A549 (cell line): ENCODE results near the gene SHANK2.

Experiments used
- CBX8 ChIP-seq: fragments of 200-600 bp; sonication (generic); IDR thresholded peaks from 2 replicates; pipeline ENCODE4 v1.6.1; 2016
- EP300 ChIP-seq, 2 experiments: fragments of >200 bp; sonication (Bioruptor Twin); formaldehyde crosslinking; IDR thresholded peaks; 2 replicates in 1 of 2; 3 replicates in 1 of 2; pipeline ENCODE4 v1.6.1; 2016 to 2017
- JUN ChIP-seq, 2 experiments: fragments of >200 bp; sonication (Bioruptor Twin); formaldehyde crosslinking; IDR thresholded peaks; 2 replicates in 1 of 2; 3 replicates in 1 of 2; pipeline ENCODE4 v1.6.1; 2016 to 2017
- KDM1A ChIP-seq: fragments of 200-600 bp; sonication (generic); IDR thresholded peaks from 2 replicates; pipeline ENCODE4 v1.6.1; 2016; ENCODE audit warnings: low read depth, mild to moderate bottlenecking
- KDM5A ChIP-seq: fragments of 200-600 bp; sonication (generic); IDR thresholded peaks from 2 replicates; pipeline ENCODE4 v1.6.1; 2016; ENCODE audit warnings: antibody characterized with exemption, mild to moderate bottlenecking
- MAZ ChIP-seq: fragments of 150-350 bp; IDR thresholded peaks from 2 replicates; pipeline ENCODE4 v1.6.1; 2014; ENCODE audit warnings: antibody characterized with exemption, low read depth, low read length, borderline replicate concordance
- POLR2A ChIP-seq: IDR thresholded peaks from 2 replicates; pipeline ENCODE4 v1.6.1; 2012; ENCODE audit warnings: mild to moderate bottlenecking, low read length
- RAD21 ChIP-seq, 2 experiments: fragments of >200 bp in 1 of 2; sonication (Bioruptor Twin) in 1 of 2; formaldehyde crosslinking in 1 of 2; IDR thresholded peaks in 1 of 2; conservative IDR thresholded peaks in 1 of 2; 2 replicates in 1 of 2; 3 replicates in 1 of 2; pipeline ENCODE4 v1.6.1; 2012 to 2018; ENCODE audit warnings: inconsistent platforms in 1 of 2
- TF ChIP-seq, protein P1 (sequence below): fragments of 200-600 bp; sonication (generic); IDR thresholded peaks from 2 replicates; pipeline ENCODE4 v1.6.1; 2016; ENCODE audit warnings: antibody characterized with exemption, mild to moderate bottlenecking, moderate library complexity
- TF ChIP-seq, protein P2 (sequence below): fragments of >200 bp; sonication (Bioruptor Twin); formaldehyde crosslinking; IDR thresholded peaks from 3 replicates; pipeline ENCODE4 v1.5.1; 2016

DNA sequence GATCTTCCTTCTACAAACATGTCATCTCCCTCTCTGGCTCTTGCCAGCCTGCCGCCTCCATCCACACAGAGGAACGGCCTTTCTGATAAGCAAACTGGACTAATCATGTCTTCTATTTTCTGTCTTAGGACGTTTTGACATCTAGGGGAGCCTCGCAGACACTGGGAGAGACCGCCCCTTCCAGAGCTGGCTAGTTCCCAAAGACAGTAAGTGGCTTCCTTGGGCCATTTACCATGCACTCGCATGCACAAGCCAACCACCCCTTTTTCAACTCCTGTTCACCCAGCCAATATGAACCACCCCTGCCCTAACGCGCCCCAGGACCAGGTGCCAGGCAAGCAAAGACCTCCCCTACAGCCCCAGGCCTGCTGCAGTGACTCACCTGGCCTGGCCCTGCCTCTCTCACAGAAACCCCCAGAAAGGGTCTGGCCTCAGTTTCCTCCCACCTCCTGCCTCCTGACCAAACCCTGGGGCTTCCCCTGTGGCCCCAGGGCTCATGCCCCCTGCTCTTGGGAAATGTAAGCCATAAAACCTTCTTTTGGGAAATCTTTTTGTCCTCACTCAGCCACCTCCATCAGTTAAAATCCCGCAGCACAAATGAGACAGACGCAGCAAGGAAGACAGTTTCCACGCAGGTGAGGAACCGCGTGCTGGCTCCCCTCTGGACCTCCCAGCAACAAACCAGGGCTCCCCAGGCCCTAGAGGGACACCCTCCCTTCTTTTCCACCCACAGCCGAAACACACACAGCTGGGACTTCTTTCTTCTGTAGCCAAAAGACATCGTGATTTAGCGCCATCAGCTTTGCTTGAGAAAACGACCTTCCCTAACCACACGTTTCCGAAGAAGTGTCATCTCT, 38.5 kb downstream of the SHANK2 start:
- TF ChIP-seq, protein P1, sequence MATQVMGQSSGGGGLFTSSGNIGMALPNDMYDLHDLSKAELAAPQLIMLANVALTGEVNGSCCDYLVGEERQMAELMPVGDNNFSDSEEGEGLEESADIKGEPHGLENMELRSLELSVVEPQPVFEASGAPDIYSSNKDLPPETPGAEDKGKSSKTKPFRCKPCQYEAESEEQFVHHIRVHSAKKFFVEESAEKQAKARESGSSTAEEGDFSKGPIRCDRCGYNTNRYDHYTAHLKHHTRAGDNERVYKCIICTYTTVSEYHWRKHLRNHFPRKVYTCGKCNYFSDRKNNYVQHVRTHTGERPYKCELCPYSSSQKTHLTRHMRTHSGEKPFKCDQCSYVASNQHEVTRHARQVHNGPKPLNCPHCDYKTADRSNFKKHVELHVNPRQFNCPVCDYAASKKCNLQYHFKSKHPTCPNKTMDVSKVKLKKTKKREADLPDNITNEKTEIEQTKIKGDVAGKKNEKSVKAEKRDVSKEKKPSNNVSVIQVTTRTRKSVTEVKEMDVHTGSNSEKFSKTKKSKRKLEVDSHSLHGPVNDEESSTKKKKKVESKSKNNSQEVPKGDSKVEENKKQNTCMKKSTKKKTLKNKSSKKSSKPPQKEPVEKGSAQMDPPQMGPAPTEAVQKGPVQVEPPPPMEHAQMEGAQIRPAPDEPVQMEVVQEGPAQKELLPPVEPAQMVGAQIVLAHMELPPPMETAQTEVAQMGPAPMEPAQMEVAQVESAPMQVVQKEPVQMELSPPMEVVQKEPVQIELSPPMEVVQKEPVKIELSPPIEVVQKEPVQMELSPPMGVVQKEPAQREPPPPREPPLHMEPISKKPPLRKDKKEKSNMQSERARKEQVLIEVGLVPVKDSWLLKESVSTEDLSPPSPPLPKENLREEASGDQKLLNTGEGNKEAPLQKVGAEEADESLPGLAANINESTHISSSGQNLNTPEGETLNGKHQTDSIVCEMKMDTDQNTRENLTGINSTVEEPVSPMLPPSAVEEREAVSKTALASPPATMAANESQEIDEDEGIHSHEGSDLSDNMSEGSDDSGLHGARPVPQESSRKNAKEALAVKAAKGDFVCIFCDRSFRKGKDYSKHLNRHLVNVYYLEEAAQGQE, result no peak
- TF ChIP-seq MAZ (no peak), JUN (IDR thresholded peaks at IDR 0.05) (no peak), POLR2A (no peak), CBX8 (no peak), RAD21 (conservative IDR thresholded peaks at IDR 0.05 in 1 of 2, IDR thresholded peaks at IDR 0.05 in 1 of 2) (no peak), KDM1A (no peak), EP300 (IDR thresholded peaks at IDR 0.05) (no peak), KDM5A (no peak)
- TF ChIP-seq, protein P2, sequence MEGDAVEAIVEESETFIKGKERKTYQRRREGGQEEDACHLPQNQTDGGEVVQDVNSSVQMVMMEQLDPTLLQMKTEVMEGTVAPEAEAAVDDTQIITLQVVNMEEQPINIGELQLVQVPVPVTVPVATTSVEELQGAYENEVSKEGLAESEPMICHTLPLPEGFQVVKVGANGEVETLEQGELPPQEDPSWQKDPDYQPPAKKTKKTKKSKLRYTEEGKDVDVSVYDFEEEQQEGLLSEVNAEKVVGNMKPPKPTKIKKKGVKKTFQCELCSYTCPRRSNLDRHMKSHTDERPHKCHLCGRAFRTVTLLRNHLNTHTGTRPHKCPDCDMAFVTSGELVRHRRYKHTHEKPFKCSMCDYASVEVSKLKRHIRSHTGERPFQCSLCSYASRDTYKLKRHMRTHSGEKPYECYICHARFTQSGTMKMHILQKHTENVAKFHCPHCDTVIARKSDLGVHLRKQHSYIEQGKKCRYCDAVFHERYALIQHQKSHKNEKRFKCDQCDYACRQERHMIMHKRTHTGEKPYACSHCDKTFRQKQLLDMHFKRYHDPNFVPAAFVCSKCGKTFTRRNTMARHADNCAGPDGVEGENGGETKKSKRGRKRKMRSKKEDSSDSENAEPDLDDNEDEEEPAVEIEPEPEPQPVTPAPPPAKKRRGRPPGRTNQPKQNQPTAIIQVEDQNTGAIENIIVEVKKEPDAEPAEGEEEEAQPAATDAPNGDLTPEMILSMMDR, result no peak
